ENCODE data around the gene KLHL29. TPM values are rescaled to one million over a fixed set of nuclear protein-coding genes. Genes with fewer than 3 reads are reported as not detected.
A peak's percentile ranks its signal among the peaks of the same experiment; 100 is the strongest.

KLHL29 gene
- total and polyA plus RNA-seq, 5 donors from 2014 or later = 0.09 to 1.3 (median 0.24) TPM

DNA sequence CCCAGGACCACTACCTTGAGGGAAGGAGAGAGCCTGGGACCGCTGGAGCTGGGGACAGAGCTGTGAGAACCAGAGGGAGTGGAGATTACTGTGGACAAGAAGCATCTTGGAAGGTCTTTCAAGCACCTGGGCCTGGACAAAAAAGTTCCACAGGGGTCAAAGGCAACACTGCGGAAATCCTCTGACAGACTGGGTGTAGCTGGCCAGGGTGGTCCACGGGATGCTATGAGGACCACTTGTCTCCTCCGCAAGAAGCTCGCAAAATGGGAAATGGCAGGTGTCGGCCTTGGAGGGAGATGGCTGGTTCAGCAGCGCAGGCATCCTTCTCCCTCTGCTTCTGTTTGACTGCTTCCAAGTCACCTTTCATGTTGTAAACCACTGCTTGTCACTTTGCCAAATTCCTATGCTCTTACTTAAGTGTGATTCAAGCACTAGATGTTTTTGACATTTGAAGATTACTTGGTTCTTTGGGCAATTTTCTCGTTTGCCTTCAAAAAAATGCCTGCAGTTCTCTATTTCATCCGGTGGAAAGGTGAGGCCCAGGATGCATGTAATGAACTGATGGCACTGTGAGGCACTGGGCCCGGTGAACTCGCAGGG lies 27.7 kb downstream of the KLHL29 start:
- ATAC-seq (ENCODE audit: low read depth in 2 of 2) (no peak), DNase-seq (no peak)
- Mint-ChIP-seq H3K9me3 (no peaks in the 10 kb centered on the region), H3K4me3 (no peak overlapping the region), H3K27me3 (peaks cover 4% of the 10 kb centered on the region), H3K27ac (no peak overlapping the region), H3K4me1 (no peaks in the 10 kb centered on the region), H3K36me3 (no peaks in the 10 kb centered on the region)
- Histone ChIP-seq H3K4me3 (ENCODE audit: low read depth, low read length) (no peak overlapping the region), H3K27ac (ENCODE audit: insufficient read depth, low read length, poor library complexity, severe bottlenecking) (no peak overlapping the region), H3K36me3 (ENCODE audit: control insufficient read depth, insufficient read depth, low read length) (no peaks in the 10 kb centered on the region), H3K27me3 (ENCODE audit: control insufficient read depth, insufficient read depth, low read length) (no peaks in the 10 kb centered on the region), H3K4me1 (ENCODE audit: control insufficient read depth, insufficient read depth, low read length, poor library complexity, severe bottlenecking) (no peaks in the 10 kb centered on the region), H3K9me3 (ENCODE audit: control insufficient read depth in 2 of 2, low read length in 2 of 2) (no peaks in the 10 kb centered on the region)

GRCh38 chr2:23413641-23414040 lies 28.7 kb downstream of the KLHL29 start:
- Mint-ChIP-seq H3K27ac (no peak overlapping the region), H3K4me3 (no peak overlapping the region), H3K36me3 (no peaks in the 10 kb centered on the region), H3K4me1 (no peaks in the 10 kb centered on the region), H3K27me3 (peaks cover 4% of the 10 kb centered on the region), H3K9me3 (no peaks in the 10 kb centered on the region)
- Histone ChIP-seq H3K27ac (ENCODE audit: insufficient read depth, low read length, poor library complexity, severe bottlenecking) (no peak overlapping the region), H3K4me1 (ENCODE audit: control insufficient read depth, insufficient read depth, low read length, poor library complexity, severe bottlenecking) (no peaks in the 10 kb centered on the region), H3K27me3 (ENCODE audit: control insufficient read depth, insufficient read depth, low read length) (no peaks in the 10 kb centered on the region), H3K4me3 (ENCODE audit: low read depth, low read length) (no peak overlapping the region), H3K36me3 (ENCODE audit: control insufficient read depth, insufficient read depth, low read length) (no peaks in the 10 kb centered on the region), H3K9me3 (ENCODE audit: control insufficient read depth in 2 of 2, low read length in 2 of 2) (no peaks in the 10 kb centered on the region)
- DNase-seq (no peak), ATAC-seq (ENCODE audit: low read depth in 2 of 2) (no peak)

DNA sequence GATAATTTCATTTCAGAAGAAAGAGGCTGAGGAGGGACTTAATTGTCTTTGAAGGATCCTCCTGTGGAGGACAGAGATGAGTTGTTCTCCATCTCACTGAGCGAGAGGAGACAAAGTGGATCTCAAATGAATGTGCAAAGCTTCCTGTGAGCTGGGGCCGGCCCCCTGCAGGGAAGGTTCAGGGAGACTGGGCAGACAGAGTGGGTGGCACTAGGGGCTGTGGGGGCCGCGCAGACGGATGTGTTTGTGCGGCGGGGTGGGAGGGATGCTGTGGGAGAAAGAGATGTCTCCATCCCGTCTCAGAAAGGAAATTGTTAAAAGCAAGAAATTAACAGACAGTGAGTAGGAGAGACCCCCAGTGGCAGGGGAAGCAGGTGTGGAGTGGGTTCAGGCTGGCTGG lies 29.1 kb downstream of the KLHL29 start:
- no peak for ATAC-seq (ENCODE audit: low read depth in 2 of 2)
- H3K36me3 Mint-ChIP-seq = no peaks in the 10 kb centered on the region
- no peaks in the 10 kb centered on the region for H3K9me3 ChIP-seq (ENCODE audit: control insufficient read depth in 2 of 2, low read length in 2 of 2)
- no peaks in the 10 kb centered on the region for H3K36me3 ChIP-seq (ENCODE audit: control insufficient read depth, insufficient read depth, low read length)
- H3K4me3 Mint-ChIP-seq = no peak overlapping the region
- no peaks in the 10 kb centered on the region for H3K9me3 Mint-ChIP-seq
- H3K27ac ChIP-seq (ENCODE audit: insufficient read depth, low read length, poor library complexity, severe bottlenecking) = no peak overlapping the region
- H3K27ac Mint-ChIP-seq = no peak overlapping the region
- no peaks in the 10 kb centered on the region for H3K27me3 ChIP-seq (ENCODE audit: control insufficient read depth, insufficient read depth, low read length)
- H3K4me1 ChIP-seq (ENCODE audit: control insufficient read depth, insufficient read depth, low read length, poor library complexity, severe bottlenecking) = no peaks in the 10 kb centered on the region
- peaks cover 4% of the 10 kb centered on the region for H3K27me3 Mint-ChIP-seq
- H3K4me1 Mint-ChIP-seq = no peaks in the 10 kb centered on the region
- no peak overlapping the region for H3K4me3 ChIP-seq (ENCODE audit: low read depth, low read length)
- DNase-seq = no peak

- no peak overlapping the region for H3K27ac Mint-ChIP-seq
- no peak for ATAC-seq (ENCODE audit: low read depth in 2 of 2)
- no peaks in the 10 kb centered on the region for H3K9me3 Mint-ChIP-seq
- H3K4me3 Mint-ChIP-seq = no peak overlapping the region
- H3K4me3 ChIP-seq (ENCODE audit: low read depth, low read length) = no peak overlapping the region
- DNase-seq = no peak
- peaks cover 4% of the 10 kb centered on the region for H3K27me3 Mint-ChIP-seq
- no peaks in the 10 kb centered on the region for H3K36me3 ChIP-seq (ENCODE audit: control insufficient read depth, insufficient read depth, low read length)
- H3K36me3 Mint-ChIP-seq = no peaks in the 10 kb centered on the region
- no peaks in the 10 kb centered on the region for H3K9me3 ChIP-seq (ENCODE audit: control insufficient read depth in 2 of 2, low read length in 2 of 2)
- H3K4me1 Mint-ChIP-seq = no peaks in the 10 kb centered on the region
- H3K27ac ChIP-seq (ENCODE audit: insufficient read depth, low read length, poor library complexity, severe bottlenecking) = no peak overlapping the region
- no peaks in the 10 kb centered on the region for H3K27me3 ChIP-seq (ENCODE audit: control insufficient read depth, insufficient read depth, low read length)
- no peaks in the 10 kb centered on the region for H3K4me1 ChIP-seq (ENCODE audit: control insufficient read depth, insufficient read depth, low read length, poor library complexity, severe bottlenecking)
Observed at GRCh38 chr2:23414871-23415270, 29.9 kb downstream of the KLHL29 start.

- no peaks in the 10 kb centered on the region for H3K9me3 ChIP-seq (ENCODE audit: control insufficient read depth in 2 of 2, low read length in 2 of 2)
- peak overlapping the region in 1 of 3 donors; percentile 72 for H3K27ac Mint-ChIP-seq
- no peaks in the 10 kb centered on the region for H3K4me1 ChIP-seq (ENCODE audit: control insufficient read depth, insufficient read depth, low read length, poor library complexity, severe bottlenecking)
- no peaks in the 10 kb centered on the region for H3K36me3 Mint-ChIP-seq
- no peaks in the 10 kb centered on the region for H3K36me3 ChIP-seq (ENCODE audit: control insufficient read depth, insufficient read depth, low read length)
- H3K27me3 Mint-ChIP-seq = peaks cover 4% of the 10 kb centered on the region
- H3K4me3 Mint-ChIP-seq = no peak overlapping the region
- no peak overlapping the region for H3K27ac ChIP-seq (ENCODE audit: insufficient read depth, low read length, poor library complexity, severe bottlenecking)
- no peaks in the 10 kb centered on the region for H3K9me3 Mint-ChIP-seq
- ATAC-seq (ENCODE audit: low read depth in 2 of 2) (no peak), DNase-seq (no peak)
- no peak overlapping the region for H3K4me3 ChIP-seq (ENCODE audit: low read depth, low read length)
- H3K27me3 ChIP-seq (ENCODE audit: control insufficient read depth, insufficient read depth, low read length) = no peaks in the 10 kb centered on the region
- H3K4me1 Mint-ChIP-seq = no peaks in the 10 kb centered on the region
Observed at GRCh38 chr2:23417310-23417709, 32.3 kb downstream of the KLHL29 start.

DNA sequence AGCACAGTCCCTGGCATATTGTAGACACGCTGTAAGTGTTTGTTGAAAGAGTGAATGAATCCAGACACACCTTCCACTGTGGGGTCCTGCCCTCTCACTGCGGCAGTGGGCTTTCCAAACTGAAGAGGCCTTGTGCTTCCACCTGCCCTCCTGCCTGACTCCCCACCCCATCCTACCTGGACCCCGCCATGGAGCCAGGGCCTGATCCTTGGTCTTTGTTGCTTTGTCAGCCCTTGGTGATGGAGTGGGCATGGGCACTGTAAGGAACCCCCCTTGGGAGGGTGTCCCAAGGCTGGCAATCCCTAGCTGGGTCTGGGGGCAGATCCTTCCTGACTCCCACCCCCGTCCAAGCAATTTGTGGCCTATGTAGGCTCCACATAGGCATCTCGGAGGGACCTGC lies 33.1 kb downstream of the KLHL29 start:
- Mint-ChIP-seq H3K9me3 (no peaks in the 10 kb centered on the region), H3K27me3 (peaks cover 4% of the 10 kb centered on the region), H3K27ac (no peak overlapping the region), H3K36me3 (no peaks in the 10 kb centered on the region), H3K4me3 (no peak overlapping the region), H3K4me1 (no peaks in the 10 kb centered on the region)
- Histone ChIP-seq H3K4me3 (ENCODE audit: low read depth, low read length) (no peak overlapping the region), H3K36me3 (ENCODE audit: control insufficient read depth, insufficient read depth, low read length) (no peaks in the 10 kb centered on the region), H3K4me1 (ENCODE audit: control insufficient read depth, insufficient read depth, low read length, poor library complexity, severe bottlenecking) (no peaks in the 10 kb centered on the region), H3K9me3 (ENCODE audit: control insufficient read depth in 2 of 2, low read length in 2 of 2) (no peaks in the 10 kb centered on the region), H3K27ac (ENCODE audit: insufficient read depth, low read length, poor library complexity, severe bottlenecking) (no peak overlapping the region), H3K27me3 (ENCODE audit: control insufficient read depth, insufficient read depth, low read length) (no peaks in the 10 kb centered on the region)
- DNase-seq (no peak), ATAC-seq (ENCODE audit: low read depth in 2 of 2) (no peak)

DNA sequence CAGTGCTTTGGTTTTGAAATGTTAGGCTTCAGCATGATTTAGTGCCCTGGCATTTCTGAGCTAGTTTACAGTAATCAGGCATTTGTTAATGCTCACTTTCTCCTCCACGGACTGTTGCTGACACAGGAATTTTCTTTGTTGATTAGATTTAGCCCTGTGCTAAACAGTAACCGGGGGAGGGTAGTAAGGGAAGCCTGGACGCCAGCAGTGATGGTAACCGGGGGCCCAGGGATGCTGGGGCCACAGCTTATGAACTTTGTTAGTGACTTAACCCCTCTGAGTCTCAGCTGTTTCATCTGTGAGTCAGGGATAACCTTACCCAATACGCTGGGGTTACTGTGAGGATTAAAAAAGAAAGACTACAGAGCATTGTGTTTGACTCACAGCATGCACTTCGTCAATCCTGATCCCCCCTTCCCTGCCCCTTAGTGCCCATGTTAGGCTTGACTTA lies 33.5 kb downstream of the KLHL29 start:
- no peaks in the 10 kb centered on the region for H3K9me3 ChIP-seq (ENCODE audit: control insufficient read depth in 2 of 2, low read length in 2 of 2)
- no peaks in the 10 kb centered on the region for H3K36me3 ChIP-seq (ENCODE audit: control insufficient read depth, insufficient read depth, low read length)
- Mint-ChIP-seq H3K27ac (no peak overlapping the region), H3K4me3 (no peak overlapping the region), H3K4me1 (no peaks in the 10 kb centered on the region), H3K36me3 (no peaks in the 10 kb centered on the region), H3K9me3 (no peaks in the 10 kb centered on the region), H3K27me3 (peaks cover 3% of the 10 kb centered on the region)
- ATAC-seq (ENCODE audit: low read depth in 2 of 2) (no peak), DNase-seq (no peak)
- H3K27ac ChIP-seq (ENCODE audit: insufficient read depth, low read length, poor library complexity, severe bottlenecking) = no peak overlapping the region
- H3K27me3 ChIP-seq (ENCODE audit: control insufficient read depth, insufficient read depth, low read length) = no peaks in the 10 kb centered on the region
- no peaks in the 10 kb centered on the region for H3K4me1 ChIP-seq (ENCODE audit: control insufficient read depth, insufficient read depth, low read length, poor library complexity, severe bottlenecking)
- H3K4me3 ChIP-seq (ENCODE audit: low read depth, low read length) = no peak overlapping the region

GRCh38 chr2:23419171-23420090 lies 34.5 kb downstream of the KLHL29 start:
- Histone ChIP-seq H3K9me3 (ENCODE audit: control insufficient read depth in 2 of 2, low read length in 2 of 2) (no peaks in the 10 kb centered on the region), H3K4me3 (ENCODE audit: low read depth, low read length) (no peak overlapping the region), H3K36me3 (ENCODE audit: control insufficient read depth, insufficient read depth, low read length) (no peaks in the 10 kb centered on the region), H3K4me1 (ENCODE audit: control insufficient read depth, insufficient read depth, low read length, poor library complexity, severe bottlenecking) (no peaks in the 10 kb centered on the region), H3K27ac (ENCODE audit: insufficient read depth, low read length, poor library complexity, severe bottlenecking) (no peak overlapping the region), H3K27me3 (ENCODE audit: control insufficient read depth, insufficient read depth, low read length) (no peaks in the 10 kb centered on the region)
- no peak overlapping the region for H3K4me3 Mint-ChIP-seq
- H3K36me3 Mint-ChIP-seq = no peaks in the 10 kb centered on the region
- no peak overlapping the region for H3K27ac Mint-ChIP-seq
- ATAC-seq (ENCODE audit: low read depth in 2 of 2) (no peak), DNase-seq (no peak)
- no peaks in the 10 kb centered on the region for H3K27me3 Mint-ChIP-seq
- H3K4me1 Mint-ChIP-seq = no peaks in the 10 kb centered on the region
- H3K9me3 Mint-ChIP-seq = no peaks in the 10 kb centered on the region
